GM18951 (cell line): ENCODE measurements around the gene RBM17.
"Not testable (repeated sequence)": the region's sequence is repeated elsewhere in the genome, so short reads cannot be mapped to it uniquely, and the experiment has no call there.

Source experiments
- POLR2A ChIP-seq: IDR thresholded peaks from 4 replicates; pipeline ENCODE4 v1.6.1; 2011; ENCODE audit warnings: mild to moderate bottlenecking; ENCODE audit not compliant: insufficient read length, insufficient read depth; ENCODE audit errors: extremely low read depth
- in situ Hi-C: fragments of 300-500 bp; cut with MboI; formaldehyde crosslinking; loops from one replicate; pipeline ENCODE4 v1.12.0; 2022; ENCODE audit warnings: low sequenced_read_pairs, mixed read lengths, inconsistent platforms; ENCODE audit not compliant: unreplicated experiment

RBM17 gene, protein sequence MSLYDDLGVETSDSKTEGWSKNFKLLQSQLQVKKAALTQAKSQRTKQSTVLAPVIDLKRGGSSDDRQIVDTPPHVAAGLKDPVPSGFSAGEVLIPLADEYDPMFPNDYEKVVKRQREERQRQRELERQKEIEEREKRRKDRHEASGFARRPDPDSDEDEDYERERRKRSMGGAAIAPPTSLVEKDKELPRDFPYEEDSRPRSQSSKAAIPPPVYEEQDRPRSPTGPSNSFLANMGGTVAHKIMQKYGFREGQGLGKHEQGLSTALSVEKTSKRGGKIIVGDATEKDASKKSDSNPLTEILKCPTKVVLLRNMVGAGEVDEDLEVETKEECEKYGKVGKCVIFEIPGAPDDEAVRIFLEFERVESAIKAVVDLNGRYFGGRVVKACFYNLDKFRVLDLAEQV

GRCh38 chr10:6088721-6089333, at the start of gene RBM17:
TSS of gene RBM17 (plus strand) at chr10:6089034. CDS start at chr10:6097066, 8,032 bp downstream.
- peak; percentile 92 for TF ChIP-seq POLR2A
- in situ Hi-C loops, result loop anchor here (10.0 kb wide), 1 partner anchor 74 kb away; no protein-coding TSS in a partner anchor

DNA sequence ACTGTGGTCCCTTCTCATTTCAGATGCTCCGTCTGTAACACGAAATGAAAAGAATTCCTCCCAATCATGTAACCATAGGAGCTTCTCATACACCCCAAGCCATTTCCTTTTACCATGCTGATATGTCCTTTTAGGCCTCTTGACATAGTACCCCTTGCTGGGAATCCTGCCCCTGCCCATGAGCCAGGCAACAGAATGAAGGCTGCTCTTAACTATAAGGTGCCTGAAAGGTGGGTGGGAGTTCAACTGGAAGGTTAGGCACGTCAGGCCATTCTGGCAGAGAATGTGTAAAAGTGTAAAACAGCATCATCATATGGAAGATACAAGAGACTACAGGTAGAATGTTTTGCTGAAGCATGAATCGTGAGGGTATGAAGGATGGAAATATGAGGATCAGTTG, 49.1 kb upstream of the RBM17 start:
- in situ Hi-C loops, result no loop called here
- TF ChIP-seq POLR2A, result no peak

- in situ Hi-C loops, result no loop called here
Observed at GRCh38 chr10:6040205-6040604, 48.6 kb upstream of the RBM17 start.

GRCh38 chr10:6043377-6043776, 45.5 kb upstream of the RBM17 start:
- in situ Hi-C loops, result not testable (repeated sequence)

More at GRCh38 chr10:6040205-6040604, 48.6 kb upstream of the RBM17 start:
- TF ChIP-seq POLR2A, result no peak

DNA sequence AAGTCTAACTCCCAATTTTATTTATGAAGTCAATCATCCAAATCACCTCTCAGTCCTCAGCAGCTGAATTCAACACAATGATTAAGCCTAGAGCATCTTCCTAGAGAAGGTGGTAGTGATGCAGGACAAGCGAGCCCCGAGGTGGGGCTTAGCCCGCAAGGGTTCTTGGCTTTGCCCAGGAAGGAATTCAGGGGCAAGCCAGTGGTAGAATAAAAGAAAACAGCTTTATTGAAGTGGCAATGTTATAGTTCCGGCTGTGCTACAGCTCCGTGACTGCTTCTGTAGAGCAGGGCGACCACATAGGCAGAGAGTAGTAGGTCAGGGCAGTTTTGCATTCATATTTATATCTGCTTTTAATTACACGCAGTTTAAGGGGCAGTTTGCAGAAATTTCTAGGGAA, 44.8 kb upstream of the RBM17 start:
- in situ Hi-C loops, result no loop called here
- TF ChIP-seq POLR2A, result no peak

GRCh38 chr10:6044751-6045313, 44.0 kb upstream of the RBM17 start:
- in situ Hi-C loops, result no loop called here
- TF ChIP-seq POLR2A, result no peak

GRCh38 chr10:6045314-6045848, 43.5 kb upstream of the RBM17 start:
- no peak for TF ChIP-seq POLR2A
- in situ Hi-C loops, result no loop called here

GRCh38 chr10:6045878-6046772, 42.7 kb upstream of the RBM17 start:
- in situ Hi-C loops, result no loop called here

GRCh38 chr10:6046773-6047611, 41.8 kb upstream of the RBM17 start:
- in situ Hi-C loops, result no loop called here
- TF ChIP-seq POLR2A, result no peak

More at GRCh38 chr10:6045878-6046772, 42.7 kb upstream of the RBM17 start:
- no peak for TF ChIP-seq POLR2A

DNA sequence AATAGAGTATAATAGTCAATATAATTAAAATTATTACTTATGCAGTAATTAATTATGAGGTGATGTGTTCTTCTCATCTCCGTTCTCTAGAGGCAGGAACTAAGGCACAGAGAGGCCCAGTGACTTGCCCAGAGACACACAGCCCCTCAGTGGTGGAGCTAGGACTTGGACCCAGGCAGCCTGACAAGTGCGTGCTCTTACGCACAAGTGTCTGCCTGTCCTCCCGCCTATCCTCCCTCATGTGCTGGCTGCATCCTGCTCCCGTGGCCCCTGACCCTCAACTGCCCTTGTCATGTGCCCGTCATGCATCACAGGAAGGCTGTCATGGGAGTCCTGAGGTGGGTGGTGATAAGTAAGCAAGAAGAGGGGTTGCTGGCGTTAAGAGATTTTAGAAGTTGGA, 41.0 kb upstream of the RBM17 start:
- TF ChIP-seq POLR2A, result no peak
- in situ Hi-C loops, result no loop called here

DNA sequence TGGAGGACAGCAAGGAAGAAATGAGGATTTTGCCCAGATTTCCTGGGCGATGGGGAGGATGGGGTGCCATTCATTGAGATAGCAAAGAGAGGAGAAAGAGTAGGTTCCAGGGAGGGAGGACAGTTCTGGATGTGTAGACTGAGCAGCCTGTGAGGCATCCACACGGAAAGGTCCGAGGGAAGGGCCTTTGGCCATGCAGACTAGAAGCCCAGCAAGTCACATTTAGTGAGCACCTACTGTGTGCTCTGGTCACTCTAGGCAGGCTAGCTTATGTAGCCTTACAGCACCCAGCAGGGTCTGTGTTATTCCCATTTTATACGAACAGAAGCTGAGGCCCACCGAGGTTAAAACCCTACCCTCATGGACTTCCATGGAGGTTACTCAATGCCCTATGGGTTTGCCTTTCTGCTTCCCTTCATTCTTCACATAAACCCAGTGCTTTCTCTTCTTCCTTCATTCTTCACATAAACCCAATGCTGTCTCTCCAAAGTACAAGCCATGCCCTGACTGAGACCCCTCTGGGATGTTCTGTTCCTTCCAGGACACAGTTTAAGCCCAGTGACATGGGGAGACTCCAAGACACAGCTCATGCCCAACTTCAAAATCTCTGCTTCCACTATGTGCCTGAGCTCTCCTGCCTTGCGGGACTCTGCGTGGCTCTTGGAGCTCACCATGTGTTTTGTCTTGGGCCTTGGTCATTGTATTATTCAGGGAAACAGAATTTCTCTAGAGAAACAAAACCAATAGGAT, 40.4 kb upstream of the RBM17 start:
- TF ChIP-seq POLR2A, result no peak
- in situ Hi-C loops, result no loop called here
